K562 (cell line): Measurements from ENCODE around the gene ZNF124. TPM values are rescaled to one million over a fixed set of nuclear protein-coding genes. Genes with fewer than 3 reads are reported as not detected.

Experiments used
- ATF4 ChIP-seq: fragments of 450-650 bp; formaldehyde crosslinking; IDR thresholded peaks from 2 replicates; pipeline ENCODE4 v1.4.0; 2022; ENCODE audit warnings: mild to moderate bottlenecking, moderate library complexity
- FOXJ3 ChIP-seq: sonication (generic); formaldehyde crosslinking; IDR thresholded peaks from 2 replicates; pipeline ENCODE4 v1.4.0; 2020; ENCODE audit warnings: mild to moderate bottlenecking, missing genetic modification reagents
- IFI16 ChIP-seq: fragments of 250-450 bp; sonication (Bioruptor Pico); IDR thresholded peaks from 2 replicates; pipeline ENCODE4 v2.1.2; 2022; ENCODE audit warnings: mild to moderate bottlenecking, inconsistent platforms
- IRF1 ChIP-seq: sonication (generic); formaldehyde crosslinking; IDR thresholded peaks from 2 replicates; pipeline ENCODE4 v1.8.0; 2022; ENCODE audit warnings: missing genetic modification reagents, mild to moderate bottlenecking, borderline replicate concordance
- NEUROD1 ChIP-seq: fragments of 150-350 bp; IDR thresholded peaks from 2 replicates; pipeline ENCODE4 v1.6.1; 2014; ENCODE audit warnings: borderline replicate concordance, low read length, low read depth; ENCODE audit not compliant: partially characterized antibody
- NFIX ChIP-seq: fragments of 250-450 bp; sonication (Bioruptor Pico); IDR thresholded peaks from 2 replicates; pipeline ENCODE4 v1.4.0; 2020; ENCODE audit warnings: low read depth, mild to moderate bottlenecking, moderate library complexity
- POU5F1 ChIP-seq: fragments of 150-350 bp; IDR thresholded peaks from 2 replicates; pipeline ENCODE4 v1.6.1; 2014; ENCODE audit warnings: borderline replicate concordance, low read length, low read depth, mild to moderate bottlenecking; ENCODE audit not compliant: partially characterized antibody
- PTTG1 ChIP-seq: fragments of 450-650 bp; IDR thresholded peaks from 2 replicates; pipeline ENCODE4 v1.6.1; 2016; ENCODE audit warnings: low read depth, mild to moderate bottlenecking, missing genetic modification characterization, missing compliant biosample characterization
- RBBP5 ChIP-seq: fragments of 200-600 bp; sonication (generic); IDR thresholded peaks from 2 replicates; pipeline ENCODE4 v1.6.1; 2012; ENCODE audit warnings: borderline replicate concordance, mild to moderate bottlenecking, low read length, control low read depth, inconsistent platforms; ENCODE audit not compliant: insufficient read depth, poor library complexity, severe bottlenecking
- RBM17 ChIP-seq: fragments of 200-400 bp; formaldehyde crosslinking; IDR thresholded peaks from 2 replicates; pipeline ENCODE4 v1.6.1; 2017; ENCODE audit warnings: low read depth, mild to moderate bottlenecking, low read length, borderline replicate concordance
- STAG1 ChIP-seq: sonication (generic); formaldehyde crosslinking; IDR thresholded peaks from 2 replicates; pipeline ENCODE4 v1.5.0; 2020; ENCODE audit warnings: missing genetic modification reagents, borderline replicate concordance
- TOE1 ChIP-seq, 2 experiments: fragments of 450-650 bp in 1 of 2; sonication (generic) in 1 of 2; formaldehyde crosslinking in 1 of 2; IDR thresholded peaks; 2 replicates each; pipeline versions ENCODE4 v1.7.1 to v1.8.0; 2016 to 2022; ENCODE audit warnings: borderline replicate concordance in 2 of 2, mild to moderate bottlenecking in 2 of 2, antibody characterized with exemption in 1 of 2, inconsistent platforms in 1 of 2, low read depth in 1 of 2, missing genetic modification reagents in 1 of 2, moderate library complexity in 1 of 2
- polyA plus RNA-seq, 8 experiments: library from polyadenylated mRNA; depleted of rRNA in 4 of 8; stranded (reverse) in 5 of 8; unstranded in 3 of 8; fragments of >200 nt; fragmentation: Nextera tagmentation in 2 of 8; fragmentation: Illumina TruSeq in 1 of 8; extraction: Ambion mirVana in 2 of 8; extraction: Trizol in 1 of 8; gene quantifications; 2 replicates each; pipeline versions ENCODE4 v1.2.1 to v1.2.3, GENCODE V29; 2011 to 2014; ENCODE audit warnings: inconsistent platforms in 1 of 8, missing spikeins in 1 of 8
- total RNA-seq, 7 experiments: library from RNA; depleted of rRNA in 6 of 7; stranded (reverse); fragments of >200 nt in 6 of 7; fragmentation: Illumina TruSeq in 2 of 7; extraction: Trizol in 2 of 7; gene quantifications; 2 replicates each; pipeline versions ENCODE4 v1.2.1 to v1.2.3, GENCODE V29; 2011 to 2021; ENCODE audit warnings: low replicate concordance in 1 of 7
- TF ChIP-seq, protein P1 (sequence below): fragments of 200-800 bp; sonication (Bioruptor generic); IDR thresholded peaks from 2 replicates; pipeline ENCODE4 v1.6.1; 2016; ENCODE audit warnings: missing genetic modification characterization, missing compliant biosample characterization
- TF ChIP-seq, protein P2 (sequence below): fragments of 450-650 bp; IDR thresholded peaks from 2 replicates; pipeline ENCODE4 v1.6.1; 2016; ENCODE audit warnings: antibody characterized with exemption

Gene ZNF124
- total and polyA plus RNA-seq, 9 of the 15 experiments (the other 6 are each of a cell fraction or from before 2014, with no cell fraction given) = 7.6 to 71.5 (median 20.2) TPM

- TF ChIP-seq IRF1 (CRISPR knock-in tag) = no peak
- TF ChIP-seq, protein P1, sequence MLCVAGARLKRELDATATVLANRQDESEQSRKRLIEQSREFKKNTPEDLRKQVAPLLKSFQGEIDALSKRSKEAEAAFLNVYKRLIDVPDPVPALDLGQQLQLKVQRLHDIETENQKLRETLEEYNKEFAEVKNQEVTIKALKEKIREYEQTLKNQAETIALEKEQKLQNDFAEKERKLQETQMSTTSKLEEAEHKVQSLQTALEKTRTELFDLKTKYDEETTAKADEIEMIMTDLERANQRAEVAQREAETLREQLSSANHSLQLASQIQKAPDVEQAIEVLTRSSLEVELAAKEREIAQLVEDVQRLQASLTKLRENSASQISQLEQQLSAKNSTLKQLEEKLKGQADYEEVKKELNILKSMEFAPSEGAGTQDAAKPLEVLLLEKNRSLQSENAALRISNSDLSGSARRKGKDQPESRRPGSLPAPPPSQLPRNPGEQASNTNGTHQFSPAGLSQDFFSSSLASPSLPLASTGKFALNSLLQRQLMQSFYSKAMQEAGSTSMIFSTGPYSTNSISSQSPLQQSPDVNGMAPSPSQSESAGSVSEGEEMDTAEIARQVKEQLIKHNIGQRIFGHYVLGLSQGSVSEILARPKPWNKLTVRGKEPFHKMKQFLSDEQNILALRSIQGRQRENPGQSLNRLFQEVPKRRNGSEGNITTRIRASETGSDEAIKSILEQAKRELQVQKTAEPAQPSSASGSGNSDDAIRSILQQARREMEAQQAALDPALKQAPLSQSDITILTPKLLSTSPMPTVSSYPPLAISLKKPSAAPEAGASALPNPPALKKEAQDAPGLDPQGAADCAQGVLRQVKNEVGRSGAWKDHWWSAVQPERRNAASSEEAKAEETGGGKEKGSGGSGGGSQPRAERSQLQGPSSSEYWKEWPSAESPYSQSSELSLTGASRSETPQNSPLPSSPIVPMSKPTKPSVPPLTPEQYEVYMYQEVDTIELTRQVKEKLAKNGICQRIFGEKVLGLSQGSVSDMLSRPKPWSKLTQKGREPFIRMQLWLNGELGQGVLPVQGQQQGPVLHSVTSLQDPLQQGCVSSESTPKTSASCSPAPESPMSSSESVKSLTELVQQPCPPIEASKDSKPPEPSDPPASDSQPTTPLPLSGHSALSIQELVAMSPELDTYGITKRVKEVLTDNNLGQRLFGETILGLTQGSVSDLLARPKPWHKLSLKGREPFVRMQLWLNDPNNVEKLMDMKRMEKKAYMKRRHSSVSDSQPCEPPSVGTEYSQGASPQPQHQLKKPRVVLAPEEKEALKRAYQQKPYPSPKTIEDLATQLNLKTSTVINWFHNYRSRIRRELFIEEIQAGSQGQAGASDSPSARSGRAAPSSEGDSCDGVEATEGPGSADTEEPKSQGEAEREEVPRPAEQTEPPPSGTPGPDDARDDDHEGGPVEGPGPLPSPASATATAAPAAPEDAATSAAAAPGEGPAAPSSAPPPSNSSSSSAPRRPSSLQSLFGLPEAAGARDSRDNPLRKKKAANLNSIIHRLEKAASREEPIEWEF (CRISPR knock-in tag) = no peak
- peak; percentile 53 for TF ChIP-seq NEUROD1
- 0 out of 2 replicates have a peak, but pooled peaks have one; percentile 18 for TF ChIP-seq FOXJ3 (CRISPR knock-in tag)
- TF ChIP-seq TOE1 (IDR thresholded peaks at IDR 0.05; ENCODE audit: borderline replicate concordance) = no peak; the same call in 1 of the 2 replicates
- TF ChIP-seq TOE1 (CRISPR knock-in tag; IDR thresholded peaks at IDR 0.05; ENCODE audit: borderline replicate concordance, low read depth) = no peak
- no peak for TF ChIP-seq ATF4 (CRISPR knock-in tag)
- TF ChIP-seq, protein P2, sequence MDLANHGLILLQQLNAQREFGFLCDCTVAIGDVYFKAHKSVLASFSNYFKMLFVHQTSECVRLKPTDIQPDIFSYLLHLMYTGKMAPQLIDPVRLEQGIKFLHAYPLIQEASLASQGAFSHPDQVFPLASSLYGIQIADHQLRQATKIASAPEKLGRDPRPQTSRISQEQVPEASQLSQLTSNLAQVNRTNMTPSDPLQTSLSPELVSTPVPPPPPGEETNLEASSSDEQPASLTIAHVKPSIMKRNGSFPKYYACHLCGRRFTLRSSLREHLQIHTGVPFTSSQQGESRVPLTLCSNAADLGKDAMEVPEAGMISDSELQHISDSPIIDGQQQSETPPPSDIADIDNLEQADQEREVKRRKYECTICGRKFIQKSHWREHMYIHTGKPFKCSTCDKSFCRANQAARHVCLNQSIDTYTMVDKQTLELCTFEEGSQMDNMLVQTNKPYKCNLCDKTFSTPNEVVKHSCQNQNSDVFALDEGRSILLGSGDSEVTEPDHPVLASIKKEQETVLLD = no peak
- TF ChIP-seq RBBP5 = peak; percentile 94
- TF ChIP-seq NFIX = no peak
- TF ChIP-seq RBM17 = no peak
- no peak for TF ChIP-seq STAG1 (CRISPR knock-in tag)
- no peak for TF ChIP-seq POU5F1
- TF ChIP-seq IFI16 = no peak
- no peak for TF ChIP-seq PTTG1
Measured at GRCh38 chr1:247210376-247211117, 38.7 kb upstream of the ZNF124 start (continued).
